ENCODE results near the gene GNAS. TPM values are rescaled to one million over a fixed set of nuclear protein-coding genes. Genes with fewer than 3 reads are reported as not detected.

GNAS gene
- total RNA-seq, 2 experiments from 2014 or later = 638 to 913 TPM

DNA sequence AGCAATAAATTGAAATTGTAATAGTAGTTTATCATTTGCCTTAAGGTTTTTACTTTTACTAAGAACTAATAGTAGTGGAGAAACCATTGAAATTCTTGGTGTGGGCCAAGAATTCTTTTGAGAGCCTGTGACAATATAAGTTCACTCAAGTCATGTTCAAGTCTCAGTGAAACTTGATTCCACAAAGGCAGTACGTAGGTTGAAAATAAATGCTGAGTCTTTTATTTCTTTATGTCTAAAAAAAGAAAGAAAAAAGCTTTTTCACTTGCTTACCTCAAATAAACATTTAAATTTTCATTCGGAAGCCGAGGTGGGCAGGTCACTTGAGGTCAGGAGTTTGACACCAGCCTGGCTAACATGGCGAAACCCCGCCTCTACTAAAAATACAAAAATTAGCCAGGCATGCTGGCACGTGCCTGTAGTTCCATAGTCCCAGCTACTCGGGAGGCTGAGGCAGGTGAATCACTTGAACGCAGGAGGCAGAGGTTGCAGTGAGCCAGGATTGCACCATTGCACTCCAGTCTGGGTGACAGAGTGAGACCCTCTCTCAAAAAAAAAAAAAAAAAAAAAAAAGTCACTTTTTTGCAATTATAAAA is 70.7 kb downstream of the GNAS start:
- no peaks in the 10 kb centered on the region for H3K36me3 ChIP-seq (ENCODE audit: insufficient read depth, low read length)
- no peak for DNase-seq (ENCODE audit: low spot score)
- H3K9me2 ChIP-seq (ENCODE audit: insufficient read depth, low read length) = no peaks in the 10 kb centered on the region
- no peak overlapping the region for H3K27ac ChIP-seq (ENCODE audit: low read depth, low read length, poor library complexity, severe bottlenecking)
- BruUV-seq (replicated peaks) = no TSS peak
- H3K4me1 ChIP-seq (ENCODE audit: insufficient read depth, low read length, poor library complexity, severe bottlenecking) = no peaks in the 10 kb centered on the region
- H3K4me3 ChIP-seq (ENCODE audit: low read depth, low read length, poor library complexity, severe bottlenecking) = no peak overlapping the region
- TF ChIP-seq, protein P1, sequence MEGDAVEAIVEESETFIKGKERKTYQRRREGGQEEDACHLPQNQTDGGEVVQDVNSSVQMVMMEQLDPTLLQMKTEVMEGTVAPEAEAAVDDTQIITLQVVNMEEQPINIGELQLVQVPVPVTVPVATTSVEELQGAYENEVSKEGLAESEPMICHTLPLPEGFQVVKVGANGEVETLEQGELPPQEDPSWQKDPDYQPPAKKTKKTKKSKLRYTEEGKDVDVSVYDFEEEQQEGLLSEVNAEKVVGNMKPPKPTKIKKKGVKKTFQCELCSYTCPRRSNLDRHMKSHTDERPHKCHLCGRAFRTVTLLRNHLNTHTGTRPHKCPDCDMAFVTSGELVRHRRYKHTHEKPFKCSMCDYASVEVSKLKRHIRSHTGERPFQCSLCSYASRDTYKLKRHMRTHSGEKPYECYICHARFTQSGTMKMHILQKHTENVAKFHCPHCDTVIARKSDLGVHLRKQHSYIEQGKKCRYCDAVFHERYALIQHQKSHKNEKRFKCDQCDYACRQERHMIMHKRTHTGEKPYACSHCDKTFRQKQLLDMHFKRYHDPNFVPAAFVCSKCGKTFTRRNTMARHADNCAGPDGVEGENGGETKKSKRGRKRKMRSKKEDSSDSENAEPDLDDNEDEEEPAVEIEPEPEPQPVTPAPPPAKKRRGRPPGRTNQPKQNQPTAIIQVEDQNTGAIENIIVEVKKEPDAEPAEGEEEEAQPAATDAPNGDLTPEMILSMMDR (conservative IDR thresholded peaks at IDR 0.05; ENCODE audit: low read length) = no peak
- TF ChIP-seq EZH2phosphoT487 (IDR thresholded peaks at IDR 0.05; ENCODE audit: borderline replicate concordance, low read depth, low read length) = no peak
- no peak overlapping the region for H3K4me2 ChIP-seq (ENCODE audit: low read length)
- H4K20me1 ChIP-seq (ENCODE audit: insufficient read depth, low read length) = no peaks in the 10 kb centered on the region
- no peaks in the 10 kb centered on the region for H3K79me2 ChIP-seq (ENCODE audit: insufficient read depth, low read depth, low read length)
- intact Hi-C loops (cut with micrococcal nuclease; ENCODE audit: unreplicated experiment) = no loop called here
- H3K9me3 ChIP-seq (ENCODE audit: low read length) = no peaks in the 10 kb centered on the region
- ChIA-PET POLR2A (interaction anchor here (0.7 to 1.0 kb wide), 2 partner anchors 16 to 46 kb away, joined by 5 to 6 read pairs; no protein-coding TSS in a partner anchor), CTCF (ENCODE audit: unreplicated experiment) (no interaction called here)
- H2AFZ ChIP-seq (ENCODE audit: low read length) = no peak overlapping the region

DNA sequence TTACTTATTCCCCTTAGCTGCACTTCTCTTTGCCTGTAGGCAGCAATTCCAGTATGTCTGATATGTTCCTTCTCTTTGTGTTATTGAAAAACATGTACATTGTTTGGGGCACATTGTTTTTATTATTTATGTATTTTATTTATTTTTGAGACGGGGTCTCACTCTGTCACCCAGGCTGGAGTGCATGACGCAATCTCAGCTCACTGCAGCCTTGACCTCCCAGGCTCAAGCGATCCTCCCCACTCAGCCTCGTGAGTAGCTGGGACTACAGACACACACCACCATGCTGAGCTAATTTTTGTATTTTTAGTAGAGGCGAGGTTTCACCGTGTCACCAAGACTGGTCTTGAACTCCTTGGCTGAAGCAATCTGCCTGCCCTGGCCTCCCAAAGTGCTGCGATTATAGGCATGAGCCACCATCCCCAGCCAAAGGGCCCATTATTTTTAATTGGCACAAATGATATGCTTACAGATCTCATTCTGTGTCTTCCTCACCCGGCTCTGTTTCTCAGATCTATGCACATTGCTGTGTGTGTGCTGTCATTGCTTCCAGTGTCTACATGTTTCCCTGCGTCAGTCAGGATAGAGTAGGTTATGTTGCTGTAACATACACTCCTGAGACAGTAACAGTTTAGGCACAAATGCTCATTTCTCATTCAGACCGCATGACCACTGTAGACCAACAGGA is 74.4 kb downstream of the GNAS start:
- DNase-seq (ENCODE audit: low spot score) = no peak
- TF ChIP-seq, protein P1 (conservative IDR thresholded peaks at IDR 0.05; ENCODE audit: low read length) = no peak
- TF ChIP-seq EZH2phosphoT487 (IDR thresholded peaks at IDR 0.05; ENCODE audit: borderline replicate concordance, low read depth, low read length) = no peak
- H2AFZ ChIP-seq (ENCODE audit: low read length) = no peak overlapping the region
- no peaks in the 10 kb centered on the region for H3K9me3 ChIP-seq (ENCODE audit: low read length)
- ChIA-PET POLR2A (interaction anchor here (0.7 kb wide), 1 partner anchor 1001 kb away, joined by 3 read pairs; no protein-coding TSS in a partner anchor), CTCF (ENCODE audit: unreplicated experiment) (no interaction called here)
- H3K4me3 ChIP-seq (ENCODE audit: low read depth, low read length, poor library complexity, severe bottlenecking) = no peak overlapping the region
- BruUV-seq (replicated peaks) = no TSS peak
- no peaks in the 10 kb centered on the region for H3K36me3 ChIP-seq (ENCODE audit: insufficient read depth, low read length)
- H3K27ac ChIP-seq (ENCODE audit: low read depth, low read length, poor library complexity, severe bottlenecking) = no peak overlapping the region
- no peaks in the 10 kb centered on the region for H4K20me1 ChIP-seq (ENCODE audit: insufficient read depth, low read length)
- H3K4me2 ChIP-seq (ENCODE audit: low read length) = no peak overlapping the region
- no peaks in the 10 kb centered on the region for H3K9me2 ChIP-seq (ENCODE audit: insufficient read depth, low read length)
- intact Hi-C loops (cut with micrococcal nuclease; ENCODE audit: unreplicated experiment) = no loop called here
- no peaks in the 10 kb centered on the region for H3K4me1 ChIP-seq (ENCODE audit: insufficient read depth, low read length, poor library complexity, severe bottlenecking)
- H3K79me2 ChIP-seq (ENCODE audit: insufficient read depth, low read depth, low read length) = no peaks in the 10 kb centered on the region

DNA sequence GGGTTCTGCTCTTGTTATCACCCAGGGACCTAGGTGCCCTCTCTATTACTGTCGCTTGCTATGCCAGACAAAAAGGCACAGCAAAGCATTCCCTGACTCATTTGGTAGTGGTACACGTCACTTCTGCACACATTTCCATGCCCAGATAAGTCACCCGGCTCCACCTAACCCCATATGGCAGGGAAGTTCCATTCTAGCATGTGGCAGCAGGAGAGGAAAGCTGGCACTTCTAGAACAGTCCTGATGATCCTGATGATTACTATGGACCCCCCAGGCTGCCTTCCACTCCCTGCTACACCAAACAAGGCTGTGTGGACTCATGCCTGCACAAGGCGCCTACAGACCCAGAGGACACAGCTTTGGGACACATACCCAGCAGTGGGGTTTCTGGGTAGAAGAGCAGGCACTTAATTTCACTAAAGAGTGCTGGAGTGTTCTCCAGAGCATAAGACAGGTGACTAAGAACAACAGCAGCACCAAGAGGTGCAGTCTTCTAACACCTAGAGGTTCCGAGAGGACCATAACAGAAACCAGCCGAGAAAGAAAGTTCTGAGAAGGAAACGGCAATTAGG is 75.1 kb downstream of the GNAS start:
- Histone ChIP-seq H4K20me1 (ENCODE audit: insufficient read depth, low read length) (no peaks in the 10 kb centered on the region), H3K9me3 (ENCODE audit: low read length) (no peaks in the 10 kb centered on the region), H3K4me1 (ENCODE audit: insufficient read depth, low read length, poor library complexity, severe bottlenecking) (no peaks in the 10 kb centered on the region), H3K4me3 (ENCODE audit: low read depth, low read length, poor library complexity, severe bottlenecking) (no peak overlapping the region), H2AFZ (ENCODE audit: low read length) (no peak overlapping the region), H3K79me2 (ENCODE audit: insufficient read depth, low read depth, low read length) (no peaks in the 10 kb centered on the region), H3K9me2 (ENCODE audit: insufficient read depth, low read length) (no peaks in the 10 kb centered on the region), H3K36me3 (ENCODE audit: insufficient read depth, low read length) (no peaks in the 10 kb centered on the region), H3K4me2 (ENCODE audit: low read length) (no peak overlapping the region), H3K27ac (ENCODE audit: low read depth, low read length, poor library complexity, severe bottlenecking) (no peak overlapping the region)
- ChIA-PET CTCF (ENCODE audit: unreplicated experiment) (no interaction called here), POLR2A (no interaction called here)
- no TSS peak for BruUV-seq (replicated peaks)
- intact Hi-C loops (cut with micrococcal nuclease; ENCODE audit: unreplicated experiment) = no loop called here
- no peak for DNase-seq (ENCODE audit: low spot score)
- TF ChIP-seq EZH2phosphoT487 (IDR thresholded peaks at IDR 0.05; ENCODE audit: borderline replicate concordance, low read depth, low read length) = no peak
- TF ChIP-seq, protein P1 (conservative IDR thresholded peaks at IDR 0.05; ENCODE audit: low read length) = no peak

All from OCI-LY7 (cell line).